GM19240 (cell line): Measurements from ENCODE around the gene HECA.
"Not testable (repeated sequence)": the region's sequence is repeated elsewhere in the genome, so short reads cannot be mapped to it uniquely, and the experiment has no call there.

Source experiments
- DNase-seq: peaks from one replicate; pipeline ENCODE4 v3.0.0; 2011; ENCODE audit warnings: low spot score; ENCODE audit not compliant: insufficient read length

HECA gene

DNA sequence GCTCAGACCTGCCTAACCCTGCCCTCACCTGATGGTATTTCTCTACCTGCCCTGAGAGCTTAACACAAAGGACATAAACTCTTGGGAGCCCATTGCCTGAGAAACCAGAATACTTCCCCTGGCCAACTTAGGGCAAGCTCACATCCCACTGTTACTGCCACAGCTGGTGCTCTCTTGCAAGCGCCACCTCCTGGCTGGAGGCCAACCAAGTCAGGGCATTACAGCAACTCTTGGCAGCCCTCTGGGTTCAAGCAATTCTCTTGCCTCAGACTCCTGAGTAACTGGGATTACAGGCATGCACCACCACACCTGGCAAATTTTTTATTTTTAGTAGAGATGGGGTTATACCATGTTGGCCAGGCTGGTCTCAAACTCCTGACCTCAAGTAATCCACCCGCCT is 70.1 kb downstream of the HECA start:
- DNase-seq, result no peak

DNA sequence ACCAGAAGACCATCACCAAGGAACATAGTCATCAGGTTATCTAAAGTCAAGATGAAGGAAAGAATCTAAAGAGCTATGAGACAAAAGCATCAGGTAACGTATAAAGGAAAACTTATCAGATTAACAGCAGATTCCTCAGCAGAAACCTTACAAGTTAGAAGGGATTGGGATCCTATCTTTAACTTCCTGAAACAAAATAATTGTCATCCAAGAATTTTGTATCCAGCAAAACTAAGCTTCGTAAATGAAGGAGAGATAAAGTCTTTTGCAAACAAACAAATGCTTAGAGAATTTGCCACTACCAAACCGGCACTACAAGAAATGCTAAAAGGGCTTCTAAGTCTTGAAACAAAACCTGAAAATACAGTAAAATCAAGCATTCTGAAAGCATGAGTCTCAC is 71.0 kb downstream of the HECA start:
- DNase-seq, result no peak

DNA sequence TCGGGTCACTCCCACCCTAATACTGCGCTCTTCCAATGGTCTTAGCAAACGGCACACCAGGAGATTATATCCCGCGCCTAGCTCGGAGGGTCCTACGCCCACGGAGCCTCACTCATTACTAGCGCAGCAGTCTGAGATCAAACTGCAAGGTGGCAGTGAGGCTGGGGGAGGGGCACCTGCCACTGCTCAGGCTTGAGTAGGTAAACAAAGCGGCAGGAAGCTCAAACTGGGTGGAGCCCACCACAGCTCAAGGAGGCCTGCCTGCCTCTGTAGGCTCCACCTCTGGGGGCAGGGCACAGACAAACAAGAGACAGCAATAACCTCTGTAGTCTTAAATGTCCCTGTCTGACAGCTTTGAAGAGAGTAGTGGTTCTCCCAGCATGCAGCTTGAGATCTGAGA is 75.9 kb downstream of the HECA start:
- not testable (repeated sequence) for DNase-seq

DNA sequence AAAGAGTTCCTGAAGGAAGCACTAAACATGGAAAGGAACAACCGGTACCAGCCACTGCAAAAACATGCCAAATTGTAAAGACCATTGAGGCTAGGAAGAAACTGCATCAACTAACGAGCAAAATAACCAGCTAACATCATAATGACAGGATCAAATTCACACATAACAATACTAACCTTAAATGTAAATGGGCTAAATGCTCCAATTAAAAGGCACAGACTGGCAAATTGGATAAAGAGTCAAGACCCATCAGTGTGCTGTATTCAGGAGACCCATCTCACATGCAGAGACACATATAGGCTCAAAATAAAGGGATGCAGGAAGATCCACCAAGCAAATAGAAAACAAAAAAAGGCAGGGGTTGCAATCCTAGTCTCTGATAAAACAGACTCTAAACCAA is 77.6 kb downstream of the HECA start:
- not testable (repeated sequence) for DNase-seq

DNA sequence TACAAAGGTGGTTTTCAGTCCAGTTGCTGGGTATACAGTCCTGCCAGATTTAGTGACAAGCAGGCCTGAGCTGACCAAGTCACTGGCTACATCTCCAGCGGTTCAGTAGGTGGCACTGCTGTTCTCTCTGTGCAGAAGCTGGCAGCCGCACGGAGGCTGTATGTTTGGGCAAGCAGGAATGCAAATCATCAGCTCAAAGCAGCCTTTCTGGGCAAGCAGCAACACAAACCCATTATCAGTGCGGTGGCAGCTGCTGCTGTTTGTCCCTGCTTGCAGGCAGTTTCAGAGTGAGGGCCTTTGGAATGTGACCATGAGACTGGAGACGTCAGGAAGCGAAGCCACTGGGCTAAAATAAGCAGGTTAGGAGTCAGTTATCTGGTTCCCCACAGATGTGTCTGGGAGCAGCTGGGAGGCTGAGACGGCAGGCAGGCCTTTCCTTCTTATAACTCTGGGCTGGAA is 84.4 kb downstream of the HECA start:
- DNase-seq, result peak; percentile 82

DNA sequence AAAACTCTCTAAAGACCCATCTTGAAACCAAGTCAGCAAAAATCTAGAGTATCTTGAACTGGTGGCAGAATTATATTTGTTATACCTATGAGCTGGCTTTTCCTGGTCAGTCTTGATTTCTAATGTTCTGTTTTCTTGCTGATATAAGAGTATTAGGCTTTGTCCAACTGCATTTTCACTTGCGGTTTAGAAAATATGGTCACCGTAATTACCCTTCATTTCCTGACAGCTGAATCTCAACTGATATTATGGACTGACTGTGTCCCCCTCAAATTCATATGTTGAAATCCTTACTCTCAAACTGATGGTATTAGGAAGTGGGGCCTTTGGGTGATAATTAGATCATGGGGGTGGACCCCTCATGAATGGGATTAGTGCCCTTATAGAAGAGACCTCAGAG is 84.9 kb downstream of the HECA start:
- no peak for DNase-seq

DNA sequence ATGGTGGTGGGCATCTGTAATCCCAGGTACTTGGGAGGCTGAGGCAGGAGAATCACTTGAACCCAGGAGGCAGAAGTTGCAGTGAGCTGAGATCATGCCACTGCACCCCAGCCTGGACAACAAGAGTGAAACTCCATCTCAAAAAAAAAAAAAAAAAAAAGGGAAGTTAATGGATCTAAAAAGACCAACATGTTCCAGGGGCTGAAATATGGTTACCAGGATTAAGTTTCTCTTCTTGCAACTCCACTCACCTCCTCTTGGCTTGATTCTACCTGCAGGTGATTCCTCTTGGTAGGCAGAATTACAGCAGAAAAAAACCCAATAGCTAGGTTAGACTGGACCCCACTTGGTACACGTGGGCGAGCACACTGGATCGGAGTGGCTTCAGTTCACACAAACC is 93.5 kb downstream of the HECA start:
- DNase-seq, result not testable (repeated sequence)
